H1 (cell line): ENCODE data around the gene TBX18. TPM values are rescaled to one million over a fixed set of nuclear protein-coding genes. Genes with fewer than 3 reads are reported as not detected.

Experiments used
- CTCF ChIA-PET: fragments of 300-600 bp; sonication (Branson Sonifier 250); formaldehyde crosslinking; loops from one replicate; lab custom pipeline; 2021; ENCODE audit not compliant: partially characterized antibody; lab: Charles Lee
- POLR2A ChIA-PET: fragments of 300-600 bp; sonication (Branson Sonifier 250); formaldehyde crosslinking; loops from one replicate; lab custom pipeline; 2021; ENCODE audit warnings: inconsistent platforms; ENCODE audit not compliant: partially characterized antibody; lab: Charles Lee
- DNase-seq, 2 experiments: peaks; one replicate each; pipeline versions ENCODE4 v3.0.0 to v3.0.0-alpha.2; 2010 to 2022; ENCODE audit warnings: low spot score in 2 of 2, low read depth in 1 of 2, mixed read lengths in 1 of 2
- FAIRE-seq: peaks from 2 replicates; lab custom pipeline; 2011; peaks lifted over from hg19 to GRCh38; lab: Jason Lieb, UNC
- H2AFZ ChIP-seq: 2 replicates; pipeline ENCODE4 v1.8.1; 2012; ENCODE audit warnings: low read length, inconsistent platforms
- H2AK5ac ChIP-seq: 2 replicates; pipeline ENCODE4 v1.6.1; 2013; ENCODE audit warnings: low read depth, low read length
- H2BK120ac ChIP-seq: replicated peaks from 2 replicates; pipeline ENCODE3; 2013; ENCODE audit warnings: low read depth, low read length, inconsistent platforms
- H2BK12ac ChIP-seq: 2 replicates; pipeline ENCODE4 v1.6.1; 2013; ENCODE audit warnings: low read depth, low read length
- H2BK15ac ChIP-seq: 2 replicates; pipeline ENCODE4 v1.6.1; 2013; ENCODE audit warnings: low read length
- H2BK20ac ChIP-seq: 2 replicates; pipeline ENCODE4 v1.6.1; 2013; ENCODE audit warnings: low read length
- H2BK5ac ChIP-seq: 2 replicates; pipeline ENCODE4 v1.6.1; 2013; ENCODE audit warnings: low read depth, low read length
- H3K14ac ChIP-seq: 2 replicates; pipeline ENCODE4 v1.6.1; 2013; ENCODE audit warnings: inconsistent platforms; ENCODE audit not compliant: insufficient read length
- H3K18ac ChIP-seq: 2 replicates; pipeline ENCODE4 v1.6.1; 2013; ENCODE audit warnings: low read length; ENCODE audit errors: extremely low read depth
- H3K23ac ChIP-seq: 2 replicates; pipeline ENCODE4 v1.6.1; 2013; ENCODE audit warnings: inconsistent platforms; ENCODE audit not compliant: insufficient read length
- H3K23me2 ChIP-seq: 2 replicates; pipeline ENCODE4 v1.6.1; 2013; ENCODE audit warnings: low read depth, low read length
- H3K27ac ChIP-seq: 2 replicates; pipeline ENCODE4 v1.6.1; 2011; ENCODE audit warnings: low read depth, low read length, inconsistent platforms
- H3K27me3 ChIP-seq, 4 experiments: replicated peaks in 1 of 4; 1 replicate in 1 of 4; 2 replicates in 3 of 4; pipeline versions ENCODE4 v1.6.1 to v1.8.1; 2011 to 2013; ENCODE audit warnings: low read length in 3 of 4, mild to moderate bottlenecking in 3 of 4, inconsistent platforms in 2 of 4, mixed read lengths in 2 of 4, moderate library complexity in 1 of 4; ENCODE audit not compliant: control insufficient read depth in 3 of 4, insufficient read depth in 3 of 4; ENCODE audit errors: extremely low read depth in 1 of 4
- H3K36me3 ChIP-seq, 4 experiments: 2 replicates each; pipeline versions ENCODE4 v1.6.1 to v1.8.1; 2011 to 2013; ENCODE audit warnings: mild to moderate bottlenecking in 4 of 4, low read length in 3 of 4, moderate library complexity in 2 of 4, control low read depth in 1 of 4, inconsistent platforms in 1 of 4; ENCODE audit not compliant: insufficient read depth in 4 of 4, control insufficient read depth in 2 of 4
- H3K4ac ChIP-seq: replicated peaks from 2 replicates; pipeline ENCODE3; 2013; ENCODE audit warnings: low read length, low read depth, mixed read lengths, inconsistent platforms; ENCODE audit not compliant: insufficient read length
- H3K4me1 ChIP-seq, 4 experiments: replicated peaks in 1 of 4; 1 replicate in 1 of 4; 2 replicates in 3 of 4; pipeline versions ENCODE4 v1.6.1 to v1.8.1; 2011 to 2013; ENCODE audit warnings: low read length in 3 of 4, inconsistent platforms in 2 of 4, mixed read lengths in 1 of 4; ENCODE audit not compliant: insufficient read depth in 4 of 4, control insufficient read depth in 3 of 4
- H3K4me2 ChIP-seq, 2 experiments: 2 replicates each; pipeline versions ENCODE4 v1.6.1 to v1.8.1; 2011 to 2013; ENCODE audit warnings: low read depth in 2 of 2, low read length in 2 of 2, control low read depth in 1 of 2, inconsistent platforms in 1 of 2, mild to moderate bottlenecking in 1 of 2; ENCODE audit not compliant: insufficient read depth in 1 of 2
- H3K4me3 ChIP-seq, 4 experiments: fragments of 200-600, 300-600 bp in 1 of 4; sonication (generic), shearing (Covaris generic), sonication (Bioruptor Twin) in 1 of 4; 2 replicates each; pipeline versions ENCODE4 v1.5.1 to v1.8.1; 2011 to 2016; ENCODE audit warnings: low read length in 4 of 4, low read depth in 3 of 4, control low read depth in 2 of 4, inconsistent platforms in 2 of 4, mild to moderate bottlenecking in 2 of 4, mixed read lengths in 1 of 4, moderate library complexity in 1 of 4; ENCODE audit not compliant: insufficient read depth in 2 of 4; ENCODE audit errors: extremely low read depth in 1 of 4
- H3K56ac ChIP-seq: replicated peaks from 2 replicates; pipeline ENCODE3; 2013; ENCODE audit warnings: low read depth, mild to moderate bottlenecking, mixed read lengths, low read length, inconsistent platforms; ENCODE audit not compliant: insufficient read length
- H3K79me1 ChIP-seq: 2 replicates; pipeline ENCODE4 v1.6.1; 2013; ENCODE audit warnings: low read depth, low read length, control low read depth
- H3K79me2 ChIP-seq, 2 experiments: 2 replicates each; pipeline versions ENCODE4 v1.6.1 to v1.8.1; 2012 to 2013; ENCODE audit warnings: low read length in 2 of 2, mild to moderate bottlenecking in 2 of 2, inconsistent platforms in 1 of 2; ENCODE audit not compliant: insufficient read depth in 2 of 2, control insufficient read depth in 1 of 2
- H3K9ac ChIP-seq, 4 experiments: replicated peaks in 1 of 4; 1 replicate in 1 of 4; 2 replicates in 3 of 4; pipeline versions ENCODE4 v1.6.1 to v1.8.1; 2011 to 2013; ENCODE audit warnings: low read depth in 3 of 4, low read length in 3 of 4, control low read depth in 2 of 4, mild to moderate bottlenecking in 2 of 4, moderate library complexity in 2 of 4, inconsistent platforms in 1 of 4; ENCODE audit errors: extremely low read depth in 1 of 4
- H3K9me3 ChIP-seq, 2 experiments: 2 replicates each; pipeline versions ENCODE4 v1.6.1 to v1.8.1; 2012 to 2013; ENCODE audit warnings: mild to moderate bottlenecking in 2 of 2, moderate library complexity in 2 of 2, control low read depth in 1 of 2, inconsistent platforms in 1 of 2, low read depth in 1 of 2, low read length in 1 of 2, mixed read lengths in 1 of 2; ENCODE audit not compliant: insufficient read depth in 2 of 2
- H4K20me1 ChIP-seq, 2 experiments: replicated peaks in 1 of 2; 2 replicates each; pipeline versions ENCODE3 to v1.8.1; 2011 to 2013; ENCODE audit warnings: inconsistent platforms in 2 of 2, low read length in 2 of 2, mild to moderate bottlenecking in 1 of 2; ENCODE audit not compliant: insufficient read depth in 2 of 2, control insufficient read depth in 1 of 2
- H4K5ac ChIP-seq: 2 replicates; pipeline ENCODE4 v1.6.1; 2013; ENCODE audit warnings: low read length, low read depth, mixed read lengths, inconsistent platforms; ENCODE audit not compliant: insufficient read length
- H4K8ac ChIP-seq: 2 replicates; pipeline ENCODE4 v1.8.0; 2013; ENCODE audit warnings: mild to moderate bottlenecking, moderate library complexity, low read length, inconsistent platforms; ENCODE audit not compliant: insufficient read depth; ENCODE audit errors: extremely low read depth
- H4K91ac ChIP-seq: replicated peaks from 2 replicates; pipeline ENCODE3; 2013; ENCODE audit warnings: low read length, mixed read lengths, inconsistent platforms; ENCODE audit not compliant: insufficient read length
- ASH2L ChIP-seq: fragments of 200-600, 300-600 bp; sonication (generic); IDR thresholded peaks from one replicate; pipeline ENCODE4 v1.7.1; 2017; ENCODE audit warnings: low read length
- ATF3 ChIP-seq: IDR thresholded peaks from 2 replicates; pipeline ENCODE4 v1.6.1; 2011; ENCODE audit warnings: low read depth, mild to moderate bottlenecking, low read length; ENCODE audit not compliant: insufficient read depth
- BACH1 ChIP-seq: IDR thresholded peaks from 2 replicates; pipeline ENCODE4 v1.6.1; 2012; ENCODE audit warnings: low read length, improper control_type of control experiment
- BCL11A ChIP-seq, 2 experiments: IDR thresholded peaks; one replicate each; pipeline ENCODE4 v1.6.1; 2011; ENCODE audit warnings: low read depth in 2 of 2, low read length in 2 of 2, mild to moderate bottlenecking in 2 of 2
- CEBPB ChIP-seq: IDR thresholded peaks from 2 replicates; pipeline ENCODE4 v1.6.1; 2012; ENCODE audit warnings: low read depth, low read length
- EGR1 ChIP-seq: IDR thresholded peaks from 2 replicates; pipeline ENCODE4 v1.6.1; 2011; ENCODE audit warnings: low read depth, low read length, borderline replicate concordance
- EP300 ChIP-seq, 2 experiments: IDR thresholded peaks; 1 replicate in 1 of 2; 2 replicates in 1 of 2; pipeline ENCODE4 v1.6.1; 2011 to 2012; ENCODE audit warnings: low read depth in 2 of 2, low read length in 2 of 2, mild to moderate bottlenecking in 2 of 2, borderline replicate concordance in 1 of 2, inconsistent platforms in 1 of 2, moderate library complexity in 1 of 2
- EZH2 ChIP-seq: fragments of 200-600 bp; sonication (generic); IDR thresholded peaks from 2 replicates; pipeline ENCODE4 v1.7.1; 2012; ENCODE audit warnings: low read depth, mild to moderate bottlenecking, moderate library complexity, low read length, inconsistent platforms; ENCODE audit not compliant: severe bottlenecking
- JUN ChIP-seq: IDR thresholded peaks from 2 replicates; pipeline ENCODE4 v1.6.1; 2011; ENCODE audit warnings: low read depth, mild to moderate bottlenecking, improper control_type of control experiment, low read length
- NRF1 ChIP-seq: IDR thresholded peaks from 2 replicates; pipeline ENCODE4 v1.6.1; 2011; ENCODE audit warnings: mild to moderate bottlenecking, low read depth, low read length, improper control_type of control experiment
- PHF8 ChIP-seq: fragments of 200-600 bp; sonication (generic); conservative IDR thresholded peaks from 2 replicates; pipeline ENCODE4 v1.7.1; 2012; ENCODE audit warnings: low read depth, mild to moderate bottlenecking, inconsistent platforms, low read length, moderate library complexity
- POLR2AphosphoS5 ChIP-seq: IDR thresholded peaks from 2 replicates; pipeline ENCODE4 v1.6.1; 2011; ENCODE audit warnings: low read depth, low read length
- SIRT6 ChIP-seq: IDR thresholded peaks from one replicate; pipeline ENCODE4 v1.7.1; 2012; ENCODE audit warnings: low read length, inconsistent platforms
- TBP ChIP-seq: IDR thresholded peaks from 2 replicates; pipeline ENCODE4 v1.6.1; 2011; ENCODE audit warnings: low read depth, low read length, improper control_type of control experiment
- polyA plus RNA-seq, 7 experiments: library from polyadenylated mRNA; depleted of rRNA in 3 of 7; stranded (reverse) in 5 of 7; unstranded in 2 of 7; fragments of >200 nt in 5 of 7; fragments of 200-250 nt in 2 of 7; gene quantifications; 1 replicate in 5 of 7; 2 replicates in 1 of 7; 4 replicates in 1 of 7; pipeline versions ENCODE4 v1.2.1 to v1.2.3, GENCODE V29; 2011 to 2013; ENCODE audit warnings: missing spikeins in 2 of 7, mixed read lengths in 2 of 7
- total RNA-seq: library from RNA; stranded (reverse); fragmentation: NEBNext Ultra II Directional; extraction: Animal tissue kit (Norgen Biotek cat#: 25700); gene quantifications from 2 replicates; pipeline ENCODE4 v1.2.1, GENCODE V29; 2021
- TF ChIP-seq, protein P1 (sequence below): IDR thresholded peaks from 2 replicates; pipeline ENCODE4 v1.6.1; 2011; ENCODE audit warnings: low read length, improper control_type of control experiment

The TBX18 gene
- total and polyA plus RNA-seq, 2 of the 8 experiments (the other 6 are each of a cell fraction or from before 2014, with no cell fraction given): 0.02 TPM; not detected in 1

DNA sequence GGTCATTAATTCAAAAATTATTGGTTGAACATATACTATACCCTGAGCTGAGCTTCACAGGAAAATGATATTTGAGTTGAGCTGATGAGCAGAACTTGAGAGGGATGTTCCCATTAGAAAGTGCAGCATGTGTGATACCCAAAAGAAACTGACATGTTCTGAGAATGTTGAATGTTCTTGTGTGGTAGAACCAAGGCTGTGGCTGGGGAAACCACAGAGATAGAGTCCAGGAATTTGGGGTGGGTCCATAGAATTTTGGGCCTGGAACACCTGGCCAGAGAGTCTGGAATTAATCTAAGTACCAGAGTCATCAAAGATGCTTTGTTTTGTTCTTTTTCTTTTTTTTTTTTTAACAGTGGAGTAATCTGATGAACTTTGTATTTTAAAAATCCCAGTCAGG lies 88.7 kb downstream of the TBX18 start:
- ChIA-PET POLR2A (no interaction called here), CTCF (interaction anchor here (3.8 kb wide), 1 partner anchor 10 kb away, joined by 20 read pairs; no protein-coding TSS in a partner anchor)
- no peak overlapping the region for H3K23ac ChIP-seq
- H2BK5ac ChIP-seq: no peak overlapping the region
- DNase-seq (no peak), FAIRE-seq (no peak)
- no peak overlapping the region for H4K8ac ChIP-seq
- H2AK5ac ChIP-seq: no peak overlapping the region
- H3K18ac ChIP-seq: no peak overlapping the region
- H3K4me1 ChIP-seq: no peaks in the 10 kb centered on the region
- no peak overlapping the region for H3K56ac ChIP-seq
- H3K4ac ChIP-seq: no peak overlapping the region
- H3K36me3 ChIP-seq: no peaks in the 10 kb centered on the region
- no peaks in the 10 kb centered on the region for H3K23me2 ChIP-seq
- no peaks in the 10 kb centered on the region for H3K9me3 ChIP-seq
- no peak overlapping the region for H2BK120ac ChIP-seq
- no peak overlapping the region for H2AFZ ChIP-seq
- H4K5ac ChIP-seq: no peak overlapping the region
- no peaks in the 10 kb centered on the region for H3K27me3 ChIP-seq
- no peak overlapping the region for H3K27ac ChIP-seq
- H3K9ac ChIP-seq: no peak overlapping the region
- H4K91ac ChIP-seq: no peak overlapping the region
- H3K79me1 ChIP-seq: no peaks in the 10 kb centered on the region
- no peak overlapping the region for H2BK20ac ChIP-seq
- H2BK15ac ChIP-seq: no peak overlapping the region
- H2BK12ac ChIP-seq: no peak overlapping the region
- H4K20me1 ChIP-seq: no peaks in the 10 kb centered on the region
- H3K4me3 ChIP-seq: no peak overlapping the region
- no peaks in the 10 kb centered on the region for H3K79me2 ChIP-seq
- no peak overlapping the region for H3K4me2 ChIP-seq
- no peak overlapping the region for H3K14ac ChIP-seq
- TF ChIP-seq CEBPB (no peak), TBP (no peak), JUN (no peak), BACH1 (no peak), EZH2 (no peak), PHF8 (no peak), EGR1 (no peak), ATF3 (no peak), NRF1 (no peak), BCL11A (IDR thresholded peaks at IDR 0.05; ENCODE audit: low read depth in 2 of 2, low read length in 2 of 2) (no peak), EP300 (IDR thresholded peaks at IDR 0.05; ENCODE audit: borderline replicate concordance in 1 of 2, low read depth in 2 of 2, low read length in 2 of 2) (no peak), POLR2AphosphoS5 (no peak), ASH2L (no peak), SIRT6 (no peak)
- TF ChIP-seq, protein P1, sequence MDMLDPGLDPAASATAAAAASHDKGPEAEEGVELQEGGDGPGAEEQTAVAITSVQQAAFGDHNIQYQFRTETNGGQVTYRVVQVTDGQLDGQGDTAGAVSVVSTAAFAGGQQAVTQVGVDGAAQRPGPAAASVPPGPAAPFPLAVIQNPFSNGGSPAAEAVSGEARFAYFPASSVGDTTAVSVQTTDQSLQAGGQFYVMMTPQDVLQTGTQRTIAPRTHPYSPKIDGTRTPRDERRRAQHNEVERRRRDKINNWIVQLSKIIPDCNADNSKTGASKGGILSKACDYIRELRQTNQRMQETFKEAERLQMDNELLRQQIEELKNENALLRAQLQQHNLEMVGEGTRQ: no peak
